ENCODE results near the gene MACROD2. TPM values are rescaled to one million over a fixed set of nuclear protein-coding genes. Genes with fewer than 3 reads are reported as not detected.

The MACROD2 gene
- total and polyA plus RNA-seq, 4 donors: 0.66 to 10.5 (median 3.3) TPM

- H3K9ac ChIP-seq (ENCODE audit: low read depth in 1 of 2, low read length in 2 of 2): no peak overlapping the region
- no peak for DNase-seq (ENCODE audit: low spot score)
- H3K4me1 ChIP-seq (ENCODE audit: control insufficient read depth in 4 of 4, insufficient read depth in 4 of 4, low read length in 3 of 4): no peaks in the 10 kb centered on the region
- H3K27ac ChIP-seq (ENCODE audit: low read depth in 1 of 2, low read length in 2 of 2): no peak overlapping the region
- TF ChIP-seq, protein P1, sequence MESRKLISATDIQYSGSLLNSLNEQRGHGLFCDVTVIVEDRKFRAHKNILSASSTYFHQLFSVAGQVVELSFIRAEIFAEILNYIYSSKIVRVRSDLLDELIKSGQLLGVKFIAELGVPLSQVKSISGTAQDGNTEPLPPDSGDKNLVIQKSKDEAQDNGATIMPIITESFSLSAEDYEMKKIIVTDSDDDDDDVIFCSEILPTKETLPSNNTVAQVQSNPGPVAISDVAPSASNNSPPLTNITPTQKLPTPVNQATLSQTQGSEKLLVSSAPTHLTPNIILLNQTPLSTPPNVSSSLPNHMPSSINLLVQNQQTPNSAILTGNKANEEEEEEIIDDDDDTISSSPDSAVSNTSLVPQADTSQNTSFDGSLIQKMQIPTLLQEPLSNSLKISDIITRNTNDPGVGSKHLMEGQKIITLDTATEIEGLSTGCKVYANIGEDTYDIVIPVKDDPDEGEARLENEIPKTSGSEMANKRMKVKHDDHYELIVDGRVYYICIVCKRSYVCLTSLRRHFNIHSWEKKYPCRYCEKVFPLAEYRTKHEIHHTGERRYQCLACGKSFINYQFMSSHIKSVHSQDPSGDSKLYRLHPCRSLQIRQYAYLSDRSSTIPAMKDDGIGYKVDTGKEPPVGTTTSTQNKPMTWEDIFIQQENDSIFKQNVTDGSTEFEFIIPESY (IDR thresholded peaks at IDR 0.05): no peak
- TF ChIP-seq FOXA2 (IDR thresholded peaks at IDR 0.05): no peak
- WGBS: 70% methylated on average over 1 of the region's 1 CpG
- no peaks in the 10 kb centered on the region for H3K27me3 ChIP-seq (ENCODE audit: control insufficient read depth in 4 of 4, insufficient read depth in 4 of 4, low read length in 3 of 4)
- H3K9me3 ChIP-seq (ENCODE audit: control insufficient read depth in 4 of 4, low read length in 3 of 4): no peaks in the 10 kb centered on the region
- no peak overlapping the region for H3K4me3 ChIP-seq (ENCODE audit: low read depth in 1 of 3, low read length in 3 of 3)
- no peaks in the 10 kb centered on the region for H3K36me3 ChIP-seq (ENCODE audit: control insufficient read depth in 4 of 4, insufficient read depth in 3 of 4, low read depth in 1 of 4, low read length in 3 of 4)
Observed at GRCh38 chr20:14245368-14245970, 250.2 kb downstream of the MACROD2 start.

DNA sequence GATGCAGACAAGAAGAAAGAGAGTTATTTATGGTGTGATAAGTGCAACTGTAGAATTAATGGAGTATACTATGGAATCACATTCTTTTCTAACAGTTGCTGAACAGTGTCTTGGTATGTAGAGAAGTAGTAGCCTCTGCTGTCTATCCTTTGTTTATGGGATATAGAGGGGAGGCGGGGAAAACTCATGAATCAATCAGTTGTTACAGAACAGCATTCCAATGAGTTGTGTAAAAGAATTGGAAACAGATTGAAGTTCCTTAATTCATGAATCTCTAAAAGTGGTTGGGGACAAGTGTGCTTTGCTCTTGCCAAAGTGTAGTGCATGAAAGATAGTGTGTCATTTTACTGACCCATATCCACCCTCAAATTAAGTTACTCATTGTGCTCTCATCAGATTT, 264.4 kb downstream of the MACROD2 start:
- WGBS: 90% methylated on average over 1 of the region's 1 CpG

More for the DNA sequence above, 264.4 kb downstream of the MACROD2 start:
- H3K9me3 ChIP-seq (ENCODE audit: control insufficient read depth in 4 of 4, low read length in 3 of 4): no peaks in the 10 kb centered on the region
- no peak for DNase-seq (ENCODE audit: low spot score)
- H3K9ac ChIP-seq (ENCODE audit: low read depth in 1 of 2, low read length in 2 of 2): no peak overlapping the region
- H3K4me3 ChIP-seq (ENCODE audit: low read depth in 1 of 3, low read length in 3 of 3): no peak overlapping the region
- H3K27me3 ChIP-seq (ENCODE audit: control insufficient read depth in 4 of 4, insufficient read depth in 4 of 4, low read length in 3 of 4): no peaks in the 10 kb centered on the region
- H3K36me3 ChIP-seq (ENCODE audit: control insufficient read depth in 4 of 4, insufficient read depth in 3 of 4, low read depth in 1 of 4, low read length in 3 of 4): no peaks in the 10 kb centered on the region
- H3K4me1 ChIP-seq (ENCODE audit: control insufficient read depth in 4 of 4, insufficient read depth in 4 of 4, low read length in 3 of 4): no peaks in the 10 kb centered on the region
- H3K27ac ChIP-seq (ENCODE audit: low read depth in 1 of 2, low read length in 2 of 2): no peak overlapping the region
- no peak for TF ChIP-seq RAD21 (IDR thresholded peaks at IDR 0.05)
- TF ChIP-seq, protein P1 (IDR thresholded peaks at IDR 0.05): no peak
- TF ChIP-seq, protein P2, sequence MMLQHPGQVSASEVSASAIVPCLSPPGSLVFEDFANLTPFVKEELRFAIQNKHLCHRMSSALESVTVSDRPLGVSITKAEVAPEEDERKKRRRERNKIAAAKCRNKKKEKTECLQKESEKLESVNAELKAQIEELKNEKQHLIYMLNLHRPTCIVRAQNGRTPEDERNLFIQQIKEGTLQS (IDR thresholded peaks at IDR 0.05): no peak
- no peak for TF ChIP-seq GABPA (IDR thresholded peaks at IDR 0.05 in 1 of 2, conservative IDR thresholded peaks at IDR 0.05 in 1 of 2)
- TF ChIP-seq HNF4A (conservative IDR thresholded peaks at IDR 0.05): no peak
- no peak for TF ChIP-seq MAX (IDR thresholded peaks at IDR 0.05)
- no peak for TF ChIP-seq EGR1 (IDR thresholded peaks at IDR 0.05; ENCODE audit: low read depth in 2 of 2)
- TF ChIP-seq TAF1 (conservative IDR thresholded peaks at IDR 0.05): no peak
- TF ChIP-seq, protein P3, sequence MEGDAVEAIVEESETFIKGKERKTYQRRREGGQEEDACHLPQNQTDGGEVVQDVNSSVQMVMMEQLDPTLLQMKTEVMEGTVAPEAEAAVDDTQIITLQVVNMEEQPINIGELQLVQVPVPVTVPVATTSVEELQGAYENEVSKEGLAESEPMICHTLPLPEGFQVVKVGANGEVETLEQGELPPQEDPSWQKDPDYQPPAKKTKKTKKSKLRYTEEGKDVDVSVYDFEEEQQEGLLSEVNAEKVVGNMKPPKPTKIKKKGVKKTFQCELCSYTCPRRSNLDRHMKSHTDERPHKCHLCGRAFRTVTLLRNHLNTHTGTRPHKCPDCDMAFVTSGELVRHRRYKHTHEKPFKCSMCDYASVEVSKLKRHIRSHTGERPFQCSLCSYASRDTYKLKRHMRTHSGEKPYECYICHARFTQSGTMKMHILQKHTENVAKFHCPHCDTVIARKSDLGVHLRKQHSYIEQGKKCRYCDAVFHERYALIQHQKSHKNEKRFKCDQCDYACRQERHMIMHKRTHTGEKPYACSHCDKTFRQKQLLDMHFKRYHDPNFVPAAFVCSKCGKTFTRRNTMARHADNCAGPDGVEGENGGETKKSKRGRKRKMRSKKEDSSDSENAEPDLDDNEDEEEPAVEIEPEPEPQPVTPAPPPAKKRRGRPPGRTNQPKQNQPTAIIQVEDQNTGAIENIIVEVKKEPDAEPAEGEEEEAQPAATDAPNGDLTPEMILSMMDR (IDR thresholded peaks at IDR 0.05; ENCODE audit: low read depth, low read length, missing input control): no peak
- TF ChIP-seq YY1 (IDR thresholded peaks at IDR 0.05): no peak
- TF ChIP-seq FOXA1 (IDR thresholded peaks at IDR 0.05): no peak
- TF ChIP-seq SP1 (IDR thresholded peaks at IDR 0.05): no peak

Measured in liver (tissue), 9 donors.